HG02938 (cell line): ENCODE data around the gene CUZD1.

Experiments
- ATAC-seq: cut with Tn5 transposase; IDR thresholded peaks from one replicate; pipeline ENCODE4 v1.9.1; 2021; ENCODE audit warnings: mild to moderate bottlenecking, moderate library complexity; ENCODE audit not compliant: unreplicated experiment

Gene CUZD1

GRCh38 chr10:122821808-122822207 is 23.8 kb downstream of the CUZD1 start:
- no peak for ATAC-seq

- no peak for ATAC-seq
Observed at GRCh38 chr10:122815458-122815857, 30.2 kb downstream of the CUZD1 start.

GRCh38 chr10:122814493-122814892 is 31.2 kb downstream of the CUZD1 start:
- ATAC-seq = no peak

- no peak for ATAC-seq
Observed at GRCh38 chr10:122812751-122813150, 32.9 kb downstream of the CUZD1 start.

GRCh38 chr10:122802282-122802681 is 43.4 kb downstream of the CUZD1 start:
- no peak for ATAC-seq

- ATAC-seq = no peak
Observed at GRCh38 chr10:122798704-122799231, 46.9 kb downstream of the CUZD1 start.

- ATAC-seq = no peak
Observed at GRCh38 chr10:122796796-122797195, 48.9 kb downstream of the CUZD1 start.

GRCh38 chr10:122795924-122796323 is 49.7 kb downstream of the CUZD1 start:
- no peak for ATAC-seq

- no peak for ATAC-seq
Observed at GRCh38 chr10:122786269-122786668, 59.4 kb downstream of the CUZD1 start.

GRCh38 chr10:122782911-122783310 is 62.7 kb downstream of the CUZD1 start:
- no peak for ATAC-seq
